Measurements from ENCODE around the gene RDH13.
"Not testable (repeated sequence)": the region's sequence is repeated elsewhere in the genome, so short reads cannot be mapped to it uniquely, and the experiment has no call there.

The RDH13 gene

DNA sequence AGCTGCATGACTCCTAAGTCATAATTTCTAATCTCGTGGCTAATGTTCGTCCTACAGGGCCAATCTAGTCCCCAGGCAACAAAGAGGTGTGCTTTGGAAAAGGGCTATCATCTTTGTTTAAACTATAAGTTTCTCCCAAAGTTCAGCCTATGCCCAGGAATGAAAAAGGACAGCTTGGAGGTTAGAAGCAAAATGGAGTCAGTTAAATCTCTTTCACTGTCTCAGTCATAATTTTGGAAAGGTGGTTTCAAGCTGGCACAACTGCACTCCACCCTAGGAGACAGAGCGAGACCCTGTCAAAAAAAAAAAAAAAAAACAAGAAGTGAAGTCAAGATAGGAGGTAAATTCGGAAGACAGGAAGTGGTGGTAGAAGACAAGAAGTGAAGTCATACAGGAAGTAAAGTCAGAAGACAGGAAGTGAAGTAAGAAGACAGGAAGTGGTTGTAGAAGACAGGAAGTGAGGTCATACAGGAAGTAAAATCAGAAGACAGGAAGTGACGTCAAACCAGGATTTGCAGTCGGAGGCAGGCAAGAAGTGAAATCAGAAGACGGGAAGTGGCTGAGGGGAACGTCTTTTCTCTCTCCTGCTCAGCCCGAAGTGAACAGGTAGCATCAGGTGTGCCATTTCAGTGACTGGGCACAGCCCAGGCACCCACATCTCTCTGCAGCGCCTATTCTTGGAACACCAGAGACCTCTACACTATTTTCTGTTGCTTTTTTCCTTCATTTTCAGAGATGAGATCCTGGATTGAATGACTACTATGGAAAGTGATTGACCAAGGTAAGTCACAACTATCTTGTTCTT, 57.1 kb downstream of the RDH13 start:
- Histone ChIP-seq H3K4me2 (peak overlapping the region; percentile 72), H3K4me3 (peak overlapping the region; percentile 72), H3K9me3 (peaks cover 23% of the 10 kb centered on the region), H3K27ac (peak overlapping the region; percentile 75), H4K20me1 (no peaks in the 10 kb centered on the region), H3K4me1 (peaks cover 20% of the 10 kb centered on the region), H3K9ac (peak overlapping the region; percentile 81), H3K36me3 (no peaks in the 10 kb centered on the region), H3K27me3 (no peaks in the 10 kb centered on the region)
- no peak for TF ChIP-seq Cebpa-rat (IDR thresholded peaks at IDR 0.05)

GRCh38 chr19:55000761-55001160, 62.2 kb downstream of the RDH13 start:
- no peak for TF ChIP-seq Cebpa-rat (IDR thresholded peaks at IDR 0.05)
- Histone ChIP-seq H3K9ac (no peak overlapping the region), H3K9me3 (peaks cover 12% of the 10 kb centered on the region), H3K36me3 (no peaks in the 10 kb centered on the region), H3K27me3 (no peaks in the 10 kb centered on the region), H4K20me1 (no peaks in the 10 kb centered on the region), H3K4me3 (no peak overlapping the region), H3K27ac (no peak overlapping the region), H3K4me2 (no peak overlapping the region), H3K4me1 (peaks cover 13% of the 10 kb centered on the region)

DNA sequence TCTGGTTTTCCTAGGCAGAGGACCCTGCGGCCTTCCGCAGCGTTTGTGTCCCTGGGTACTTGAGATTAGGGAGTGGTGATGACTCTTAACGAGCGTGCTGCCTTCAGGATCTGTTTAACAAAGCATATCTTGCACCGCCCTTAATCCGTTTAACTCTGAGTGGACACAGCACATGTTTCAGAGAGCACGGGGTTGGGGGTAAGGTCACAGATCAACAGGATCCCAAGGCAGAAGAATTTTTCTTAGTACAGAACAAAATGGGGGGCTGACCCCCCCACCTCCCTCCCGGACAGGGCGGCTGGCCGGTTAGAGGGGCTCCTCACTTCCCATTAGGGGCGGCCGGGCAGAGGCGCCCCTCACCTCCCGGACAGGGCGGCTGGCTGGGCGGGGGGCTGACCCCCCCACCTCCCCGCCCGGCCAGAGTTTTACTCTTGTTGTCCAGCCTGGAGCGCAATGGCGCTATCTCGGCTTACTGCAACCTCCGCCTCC, 64.2 kb downstream of the RDH13 start:
- H3K4me3 ChIP-seq, H4K20me1 ChIP-seq, H3K27ac ChIP-seq, H3K9ac ChIP-seq, H3K36me3 ChIP-seq, H3K9me3 ChIP-seq, H3K27me3 ChIP-seq, H3K4me1 ChIP-seq, H3K4me2 ChIP-seq: not testable (repeated sequence)

GRCh38 chr19:54995561-54995960, 67.4 kb downstream of the RDH13 start:
- TF ChIP-seq Cebpa-rat (IDR thresholded peaks at IDR 0.05) = no peak
- no peaks in the 10 kb centered on the region for H3K27me3 ChIP-seq

More at GRCh38 chr19:54995561-54995960, 67.4 kb downstream of the RDH13 start:
- H3K36me3 ChIP-seq = no peaks in the 10 kb centered on the region
- no peaks in the 10 kb centered on the region for H3K4me1 ChIP-seq
- no peaks in the 10 kb centered on the region for H4K20me1 ChIP-seq
- H3K4me3 ChIP-seq = no peak overlapping the region
- H3K27ac ChIP-seq = no peak overlapping the region
- no peak overlapping the region for H3K9ac ChIP-seq
- no peak overlapping the region for H3K4me2 ChIP-seq
- no peaks in the 10 kb centered on the region for H3K9me3 ChIP-seq
